HG03280 (cell line): ENCODE measurements around the gene GPR158.

Experiments used
- ATAC-seq: cut with Tn5 transposase; IDR thresholded peaks from one replicate; pipeline ENCODE4 v1.9.1; 2021; ENCODE audit warnings: mild to moderate bottlenecking, moderate library complexity; ENCODE audit not compliant: unreplicated experiment

Gene GPR158

DNA sequence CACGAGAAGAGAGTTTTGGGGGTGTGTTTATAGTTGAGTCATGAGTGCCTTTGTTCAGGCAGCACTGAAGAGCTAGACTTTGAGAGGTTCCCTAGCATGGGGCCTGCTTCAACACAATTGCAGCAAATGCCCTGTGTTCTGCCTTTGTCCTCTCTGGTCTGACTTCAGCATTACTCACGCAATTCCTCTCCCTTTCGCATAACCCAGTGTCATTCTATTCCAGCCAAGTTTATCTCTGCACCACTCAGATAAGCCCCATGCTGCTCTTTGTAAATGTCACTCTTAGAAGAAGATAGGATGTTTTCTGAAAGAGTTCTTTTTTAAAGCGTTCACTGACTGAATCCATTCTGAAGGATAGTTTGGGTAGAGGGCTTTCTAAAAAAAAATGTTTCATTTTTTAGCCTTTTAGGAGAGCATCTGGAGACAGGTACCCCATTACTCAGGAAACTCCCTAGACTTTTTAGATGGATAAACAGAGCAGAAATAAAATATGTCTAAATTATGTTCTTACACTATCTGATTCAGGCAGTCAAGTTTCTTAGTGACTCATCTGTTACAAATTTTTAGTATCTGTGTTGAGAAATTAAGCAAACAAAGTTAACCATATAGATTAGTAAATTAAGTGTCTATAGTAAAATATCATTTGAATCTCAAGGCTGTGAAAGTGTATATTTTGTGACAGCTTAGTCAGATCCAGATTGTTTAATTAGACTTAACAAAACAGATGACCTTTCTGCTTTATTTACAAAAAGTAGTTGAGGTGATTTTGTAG is 318.5 kb downstream of the GPR158 start:
- ATAC-seq = no peak

- ATAC-seq = no peak
Observed at GRCh38 chr10:25497246-25497645, 322.4 kb downstream of the GPR158 start.

DNA sequence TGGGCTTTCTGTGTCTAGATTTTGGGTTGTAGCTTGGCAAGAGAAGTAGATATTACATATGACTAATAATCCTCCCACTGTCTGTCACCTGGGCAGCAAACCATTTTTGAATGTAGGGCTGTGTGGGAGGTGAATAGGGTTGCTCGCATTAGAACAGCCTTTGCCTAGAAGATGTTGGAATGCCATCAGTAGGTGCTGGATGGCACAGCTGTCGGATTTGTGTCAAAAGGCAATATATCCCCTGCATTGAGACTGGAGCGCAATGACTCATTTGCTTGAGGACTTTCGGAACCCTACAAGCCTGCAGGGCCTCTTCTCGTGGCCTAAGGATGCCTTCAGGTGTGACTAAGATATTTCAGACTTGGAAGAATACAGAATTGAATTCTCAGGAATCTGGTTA is 323.8 kb downstream of the GPR158 start:
- ATAC-seq = no peak

DNA sequence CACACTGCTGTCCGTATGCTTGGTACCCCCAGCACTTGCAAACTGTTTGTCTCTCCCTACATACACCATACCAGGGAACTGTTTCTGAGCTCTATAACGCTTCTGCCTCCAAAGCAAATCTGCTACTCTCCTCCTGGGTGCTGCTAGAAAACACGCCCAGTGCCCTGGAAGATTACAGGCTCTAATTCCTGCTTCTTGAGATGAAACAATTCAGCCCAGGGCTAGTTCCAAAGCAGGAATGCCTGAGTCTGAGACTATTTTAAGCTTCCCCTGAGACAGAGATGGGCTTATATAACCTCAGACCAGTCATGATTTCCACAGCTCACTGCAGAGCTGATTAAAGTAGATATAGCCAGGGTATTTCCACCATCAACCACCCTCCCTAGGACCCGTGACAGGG is 327.1 kb downstream of the GPR158 start:
- no peak for ATAC-seq

GRCh38 chr10:25502453-25502852 is 327.7 kb downstream of the GPR158 start:
- no peak for ATAC-seq

- no peak for ATAC-seq
Observed at GRCh38 chr10:25504306-25504705, 329.5 kb downstream of the GPR158 start.

GRCh38 chr10:25504838-25505237 is 330.0 kb downstream of the GPR158 start:
- ATAC-seq = no peak

- ATAC-seq = no peak
Observed at GRCh38 chr10:25505466-25505865, 330.7 kb downstream of the GPR158 start.

GRCh38 chr10:25506821-25507335 is 332.1 kb downstream of the GPR158 start:
- no peak for ATAC-seq

DNA sequence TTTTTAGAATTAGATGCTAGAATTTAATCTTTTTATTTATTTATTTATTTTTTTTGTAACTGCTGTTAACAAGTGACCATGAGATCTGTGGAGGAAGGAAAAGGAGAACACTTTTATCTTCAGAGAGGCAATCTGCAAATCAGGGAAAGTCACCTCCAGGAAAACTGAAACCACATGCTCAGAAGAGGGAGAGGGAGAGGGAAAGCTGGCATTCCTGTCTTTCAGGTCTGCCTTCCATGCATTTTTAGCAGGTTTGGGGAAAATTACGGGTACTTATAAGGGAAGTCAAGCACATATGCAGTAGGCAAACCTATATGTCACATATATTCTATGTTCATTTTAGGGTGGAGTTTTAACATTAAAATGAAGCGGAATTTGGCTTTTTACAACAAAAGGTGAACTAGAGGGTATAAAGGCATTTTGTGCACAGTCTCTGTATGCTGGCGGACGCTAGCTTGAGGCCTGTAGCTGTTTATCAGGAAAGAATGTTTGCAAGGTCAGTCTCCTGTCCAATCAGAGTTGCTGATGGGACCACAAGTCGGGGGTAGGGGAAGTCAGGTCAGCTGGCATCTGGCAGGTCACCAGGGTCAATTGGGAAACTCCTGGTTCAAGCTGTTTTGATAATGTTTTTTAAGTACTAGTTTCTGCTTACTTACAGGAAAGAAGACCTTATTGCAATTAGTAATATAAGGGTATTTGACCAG is 333.5 kb downstream of the GPR158 start:
- ATAC-seq = no peak

DNA sequence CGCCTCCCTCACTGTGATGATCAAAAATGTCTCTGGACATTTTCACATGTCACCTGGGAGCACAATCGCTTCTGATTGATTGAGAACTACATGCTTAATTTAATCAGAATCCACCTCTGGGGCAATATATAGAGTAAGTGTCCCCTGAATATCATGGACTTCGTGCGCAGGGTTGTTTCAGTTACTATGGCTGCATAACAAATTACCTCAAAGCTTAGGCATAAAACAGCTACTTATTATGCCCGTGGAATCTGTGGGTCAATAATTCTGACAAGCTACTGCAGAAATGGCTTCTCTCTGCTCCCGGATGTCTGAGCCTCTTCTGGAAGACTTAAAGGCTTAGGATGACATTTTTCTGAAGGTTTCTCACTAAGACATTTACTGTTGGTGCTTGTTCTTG is 334.4 kb downstream of the GPR158 start:
- ATAC-seq = no peak

- ATAC-seq = no peak
Observed at GRCh38 chr10:25522294-25522693, 347.5 kb downstream of the GPR158 start.

DNA sequence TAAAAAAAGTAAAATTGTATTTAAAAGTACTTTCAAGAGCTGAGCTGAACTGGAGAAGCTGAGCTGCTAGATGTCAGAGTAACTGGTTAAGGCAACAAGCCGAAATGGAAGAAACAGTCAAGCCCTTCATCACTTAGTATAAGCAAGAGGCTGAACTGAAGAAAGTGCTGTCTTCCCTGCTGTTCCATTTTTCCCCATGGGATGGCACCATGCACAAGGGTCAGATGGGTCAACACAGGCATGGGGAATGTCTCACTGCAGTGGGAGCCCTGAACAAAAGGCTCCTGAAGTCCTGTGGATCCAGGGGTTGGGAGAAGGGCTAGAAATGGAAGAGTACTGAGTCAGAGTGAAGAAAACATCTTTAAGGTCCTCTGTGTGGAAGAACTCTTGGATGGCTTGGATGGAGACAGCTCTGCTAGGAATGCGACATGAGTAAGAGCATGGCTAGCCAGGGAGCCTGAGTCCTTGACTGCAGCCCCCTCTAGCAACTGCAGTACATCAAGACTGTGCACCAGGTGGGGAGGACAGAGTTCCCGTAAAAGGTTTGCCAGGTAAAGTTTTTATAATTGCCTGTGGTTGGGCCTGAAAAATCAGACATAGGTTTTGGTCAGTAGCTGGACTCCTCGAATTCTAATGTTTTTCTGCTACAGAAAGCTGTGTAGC is 348.3 kb downstream of the GPR158 start:
- no peak for ATAC-seq

GRCh38 chr10:25530306-25530705 is 355.5 kb downstream of the GPR158 start:
- ATAC-seq = no peak

- ATAC-seq = no peak
Observed at GRCh38 chr10:25531457-25532061, 356.8 kb downstream of the GPR158 start.

DNA sequence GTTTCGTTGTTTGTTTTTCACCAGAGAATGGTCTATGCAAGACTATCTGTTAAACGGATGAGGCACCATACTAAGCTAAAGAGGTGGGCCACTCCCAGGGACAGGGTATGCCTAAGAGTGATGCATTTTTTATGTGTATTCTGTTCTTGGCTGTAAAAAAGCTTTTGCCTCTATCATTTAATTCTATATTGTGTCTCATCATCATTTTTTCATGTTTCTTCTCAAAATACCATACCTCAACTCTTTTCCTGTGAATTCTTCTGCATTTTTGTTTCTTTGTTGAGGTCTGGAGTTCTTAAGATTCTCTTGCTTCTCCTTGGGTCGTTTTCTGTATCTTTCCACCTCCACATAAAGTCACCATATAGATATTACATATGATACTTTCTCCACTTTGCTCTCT is 357.4 kb downstream of the GPR158 start:
- ATAC-seq = no peak

DNA sequence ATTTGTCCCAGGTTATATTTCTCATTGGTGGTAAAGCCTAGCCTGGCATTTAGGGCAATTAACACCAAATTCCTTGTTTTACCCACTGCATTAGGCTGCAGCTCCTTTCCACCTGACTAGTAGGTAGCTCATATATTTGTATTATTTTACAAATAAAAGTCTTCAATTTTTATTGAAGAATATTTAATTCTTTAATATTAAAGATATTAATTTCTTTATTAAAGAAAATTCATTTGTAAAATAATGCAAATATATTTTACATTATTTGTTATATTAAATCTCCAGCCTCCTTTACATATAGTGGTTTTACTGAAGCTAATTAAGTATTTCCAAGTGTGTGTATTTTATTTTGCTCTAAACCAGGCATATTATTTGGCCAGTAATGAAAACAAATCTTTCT is 361.2 kb downstream of the GPR158 start:
- ATAC-seq = no peak

DNA sequence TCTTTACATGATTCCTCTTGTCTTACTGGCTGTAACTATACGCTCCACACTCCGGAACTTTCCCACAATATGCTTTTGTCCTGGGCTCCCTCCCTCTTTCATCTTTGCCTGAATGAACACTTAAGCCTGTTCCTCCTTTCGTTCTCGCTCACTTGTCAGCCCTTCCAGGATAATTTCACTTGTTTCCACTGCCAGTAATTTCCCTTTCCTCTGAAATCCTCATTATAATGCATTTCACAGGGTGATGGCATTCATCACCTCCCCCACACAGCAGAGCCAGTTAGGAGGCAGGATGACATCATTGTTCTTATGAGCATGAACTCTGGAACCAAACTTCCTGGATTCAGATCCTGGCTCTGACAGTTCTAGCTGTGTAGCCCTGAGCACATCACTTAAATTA is 372.6 kb downstream of the GPR158 start:
- no peak for ATAC-seq

GRCh38 chr10:25552283-25552919 is 377.6 kb downstream of the GPR158 start:
- no peak for ATAC-seq

GRCh38 chr10:25555865-25556264 is 381.1 kb downstream of the GPR158 start:
- ATAC-seq = no peak

GRCh38 chr10:25556457-25556856 is 381.7 kb downstream of the GPR158 start:
- no peak for ATAC-seq
